ENCODE data around the gene OR4D1.

DNA sequence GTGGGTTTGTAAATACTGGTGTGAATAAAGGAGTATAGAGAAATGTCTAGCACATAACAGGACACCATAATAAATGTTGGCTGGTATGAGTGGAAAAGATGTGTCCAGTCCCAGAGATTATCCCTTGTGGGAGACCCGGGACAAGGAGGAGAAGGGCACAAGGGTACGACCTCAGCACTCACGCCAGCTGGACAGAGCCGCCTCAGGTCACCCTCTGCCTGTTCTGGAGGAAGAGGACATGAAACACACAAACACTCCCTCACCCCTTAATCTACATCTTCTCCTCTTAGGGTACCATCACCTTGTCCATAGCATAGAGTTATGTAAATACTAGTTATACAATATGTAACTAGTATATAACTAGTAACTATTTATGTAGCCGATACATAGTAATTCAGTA lies 38.2 kb upstream of the OR4D1 start:
- no peak for TF ChIP-seq CTCF (IDR thresholded peaks at IDR 0.05; ENCODE audit: poor library complexity)
- no peak for TF ChIP-seq EZH2 (IDR thresholded peaks at IDR 0.05; ENCODE audit: borderline replicate concordance)
- no peak for TF ChIP-seq EZH2phosphoT487 (IDR thresholded peaks at IDR 0.05; ENCODE audit: low read depth, severe bottlenecking, unreplicated experiment)

Data from hepatocyte (in vitro differentiated cells).